Measurements from ENCODE around the gene XRRA1. TPM values are rescaled to one million over a fixed set of nuclear protein-coding genes. Genes with fewer than 3 reads are reported as not detected.
"Not testable (repeated sequence)": the region's sequence is repeated elsewhere in the genome, so short reads cannot be mapped to it uniquely, and the experiment has no call there.

Gene XRRA1, protein sequence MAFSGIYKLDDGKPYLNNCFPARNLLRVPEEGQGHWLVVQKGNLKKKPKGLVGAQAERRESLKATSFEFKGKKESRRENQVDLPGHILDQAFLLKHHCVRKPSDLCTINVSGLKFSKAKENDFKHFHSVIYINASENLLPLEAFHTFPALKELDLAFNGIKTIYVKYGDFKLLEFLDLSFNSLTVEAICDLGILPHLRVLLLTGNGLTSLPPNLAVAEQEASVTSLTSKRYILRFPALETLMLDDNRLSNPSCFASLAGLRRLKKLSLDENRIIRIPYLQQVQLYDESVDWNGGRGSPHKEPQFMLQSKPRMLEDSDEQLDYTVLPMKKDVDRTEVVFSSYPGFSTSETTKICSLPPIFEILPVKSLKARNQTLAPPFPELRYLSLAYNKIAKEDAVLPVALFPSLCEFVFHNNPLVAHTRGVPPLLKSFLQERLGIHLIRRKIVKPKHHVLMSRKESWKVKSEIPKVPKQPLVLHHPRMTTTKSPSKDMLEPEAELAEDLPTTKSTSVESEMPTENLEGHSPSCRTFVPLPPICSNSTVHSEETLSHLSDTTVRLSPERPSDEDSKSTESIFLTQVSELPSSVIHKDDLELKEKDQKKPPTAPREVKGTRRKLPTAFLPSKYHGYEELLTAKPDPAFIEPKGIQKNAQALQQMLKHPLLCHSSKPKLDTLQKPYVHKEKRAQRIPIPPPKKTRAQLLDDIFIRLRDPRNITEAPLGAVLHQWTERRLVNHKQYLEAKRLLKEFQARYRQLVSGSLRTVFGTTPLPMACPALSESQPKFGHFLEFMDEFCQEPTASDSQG
- total RNA-seq, result 12.1 and 16.1 TPM in 2 replicates
- long read RNA-seq, full-length matches to known transcripts, result 1 of 14 reads
- long read RNA-seq, partial matches to known transcripts, result 1 of 14 reads
- long read RNA-seq, other reads (novel, unspliced or antisense), result 12 of 14 reads

DNA sequence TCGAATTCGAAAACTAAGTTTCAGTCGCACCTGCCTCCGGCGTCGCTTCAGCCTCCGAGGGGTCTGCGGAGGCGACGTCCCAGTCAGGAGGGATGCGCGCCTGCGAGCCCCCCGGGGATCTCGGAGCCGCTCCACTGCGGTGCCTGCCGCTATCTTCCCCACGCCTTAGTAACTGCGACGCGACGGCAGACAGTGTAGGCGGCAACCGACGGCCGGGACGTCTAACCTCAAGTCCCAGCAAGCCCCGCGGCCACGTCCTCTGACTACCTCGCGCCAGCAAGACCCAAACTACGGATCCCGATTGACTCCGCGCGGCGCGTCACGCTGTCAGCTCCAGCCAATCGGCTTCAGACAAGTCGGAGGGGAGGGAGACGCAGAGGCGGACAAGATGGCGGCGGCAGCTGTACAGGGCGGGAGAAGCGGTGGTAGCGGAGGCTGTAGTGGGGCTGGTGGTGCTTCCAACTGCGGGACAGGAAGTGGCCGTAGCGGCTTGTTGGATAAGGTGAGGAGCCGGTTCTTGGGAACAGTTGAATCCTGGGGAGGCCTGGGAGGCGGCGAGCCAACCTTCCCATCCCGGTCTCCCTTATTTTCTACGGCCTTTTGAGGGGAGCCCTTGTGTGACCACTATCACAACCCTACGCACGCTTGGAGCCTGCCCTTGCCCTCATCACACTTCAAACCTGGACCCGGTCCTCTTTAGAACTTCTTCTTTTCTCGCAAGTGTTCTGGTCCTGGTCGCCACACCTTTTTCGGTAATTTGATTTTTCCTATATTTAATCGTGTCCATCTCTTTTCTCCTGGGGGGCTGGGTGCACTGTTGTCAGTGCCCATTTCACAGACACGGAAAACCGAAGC, at the start of gene XRRA1, which contains the start of gene SPCS2:
Gene XRRA1, minus strand, starts transcription at position 194 of the 855 bp plus-strand sequence. CDS start 8,213 bp downstream, outside the sequence.
Gene SPCS2, plus strand, starts transcription at position 369 of the 855 bp plus-strand sequence. Its CDS starts 20 bp downstream, at position 389.
- Mint-ChIP-seq H3K27me3 (ENCODE audit: unreplicated experiment) (no peaks in the 10 kb centered on the region), H3K9me3 (ENCODE audit: unreplicated experiment) (no peaks in the 10 kb centered on the region), H3K4me1 (ENCODE audit: unreplicated experiment) (peaks cover 27% of the 10 kb centered on the region), H3K36me3 (ENCODE audit: unreplicated experiment) (peaks cover 4% of the 10 kb centered on the region), H3K4me3 (ENCODE audit: unreplicated experiment) (peak within 1 kb of the TSS; percentile 97), H3K27ac (ENCODE audit: unreplicated experiment) (peak within 1 kb of the TSS; percentile 96)
- TF ChIP-seq, protein P1, sequence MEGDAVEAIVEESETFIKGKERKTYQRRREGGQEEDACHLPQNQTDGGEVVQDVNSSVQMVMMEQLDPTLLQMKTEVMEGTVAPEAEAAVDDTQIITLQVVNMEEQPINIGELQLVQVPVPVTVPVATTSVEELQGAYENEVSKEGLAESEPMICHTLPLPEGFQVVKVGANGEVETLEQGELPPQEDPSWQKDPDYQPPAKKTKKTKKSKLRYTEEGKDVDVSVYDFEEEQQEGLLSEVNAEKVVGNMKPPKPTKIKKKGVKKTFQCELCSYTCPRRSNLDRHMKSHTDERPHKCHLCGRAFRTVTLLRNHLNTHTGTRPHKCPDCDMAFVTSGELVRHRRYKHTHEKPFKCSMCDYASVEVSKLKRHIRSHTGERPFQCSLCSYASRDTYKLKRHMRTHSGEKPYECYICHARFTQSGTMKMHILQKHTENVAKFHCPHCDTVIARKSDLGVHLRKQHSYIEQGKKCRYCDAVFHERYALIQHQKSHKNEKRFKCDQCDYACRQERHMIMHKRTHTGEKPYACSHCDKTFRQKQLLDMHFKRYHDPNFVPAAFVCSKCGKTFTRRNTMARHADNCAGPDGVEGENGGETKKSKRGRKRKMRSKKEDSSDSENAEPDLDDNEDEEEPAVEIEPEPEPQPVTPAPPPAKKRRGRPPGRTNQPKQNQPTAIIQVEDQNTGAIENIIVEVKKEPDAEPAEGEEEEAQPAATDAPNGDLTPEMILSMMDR (IDR thresholded peaks at IDR 0.05), result no peak
- DNase-seq (ENCODE audit: extremely low spot score, unreplicated experiment), result peak; percentile 99

DNA sequence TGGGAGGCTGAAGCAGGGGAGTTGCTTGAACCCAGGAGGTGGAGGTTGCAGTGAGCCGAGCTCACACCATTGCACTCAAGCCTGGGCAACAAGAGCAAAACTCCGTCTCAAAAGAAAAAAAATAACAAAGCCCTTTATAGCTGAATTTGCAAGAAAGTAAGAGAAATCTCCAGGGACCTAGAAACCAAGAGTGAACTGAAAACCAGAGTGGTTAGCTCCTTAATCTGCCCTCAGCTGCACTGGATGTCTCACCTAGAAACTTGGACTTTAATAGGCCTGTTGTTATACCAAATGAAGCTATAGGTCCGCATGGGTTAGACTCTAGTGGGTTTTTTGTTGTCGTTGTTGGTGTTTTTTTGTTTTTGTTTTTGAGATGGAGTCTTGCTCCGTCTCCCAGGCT, 44.0 kb upstream of the XRRA1 start:
- DNase-seq (ENCODE audit: extremely low spot score, unreplicated experiment), result no peak
- TF ChIP-seq, protein P1 (IDR thresholded peaks at IDR 0.05), result no peak
- Mint-ChIP-seq H3K9me3 (ENCODE audit: unreplicated experiment) (no peaks in the 10 kb centered on the region), H3K27ac (ENCODE audit: unreplicated experiment) (no peak overlapping the region), H3K27me3 (ENCODE audit: unreplicated experiment) (no peaks in the 10 kb centered on the region), H3K36me3 (ENCODE audit: unreplicated experiment) (peaks cover 8% of the 10 kb centered on the region), H3K4me3 (ENCODE audit: unreplicated experiment) (no peak overlapping the region), H3K4me1 (ENCODE audit: unreplicated experiment) (peaks cover 12% of the 10 kb centered on the region)

DNA sequence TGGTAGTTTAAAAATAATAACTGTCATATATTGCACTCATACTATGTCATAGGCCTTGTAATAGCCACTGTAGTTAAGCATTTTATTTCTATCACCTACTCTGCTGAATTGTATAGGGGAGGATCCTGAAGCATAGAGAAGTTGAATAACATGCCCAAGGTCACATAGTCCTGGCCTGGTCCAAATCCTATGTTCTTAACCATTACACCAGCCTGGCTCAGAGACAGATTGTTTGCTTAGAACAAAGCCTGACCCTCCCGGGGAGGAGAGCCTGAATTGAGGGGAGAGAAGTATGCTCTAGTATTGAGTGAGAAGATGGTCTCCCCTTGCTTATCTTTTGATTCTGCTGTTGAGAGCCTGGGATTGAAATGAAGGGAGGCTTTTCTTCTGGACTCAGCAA, 42.0 kb upstream of the XRRA1 start:
- Mint-ChIP-seq H3K4me1 (ENCODE audit: unreplicated experiment) (peaks cover 12% of the 10 kb centered on the region), H3K36me3 (ENCODE audit: unreplicated experiment) (peaks cover 3% of the 10 kb centered on the region), H3K9me3 (ENCODE audit: unreplicated experiment) (no peaks in the 10 kb centered on the region), H3K27ac (ENCODE audit: unreplicated experiment) (no peak overlapping the region), H3K4me3 (ENCODE audit: unreplicated experiment) (no peak overlapping the region), H3K27me3 (ENCODE audit: unreplicated experiment) (no peaks in the 10 kb centered on the region)
- no peak for DNase-seq (ENCODE audit: extremely low spot score, unreplicated experiment)
- TF ChIP-seq, protein P1 (IDR thresholded peaks at IDR 0.05), result no peak

DNA sequence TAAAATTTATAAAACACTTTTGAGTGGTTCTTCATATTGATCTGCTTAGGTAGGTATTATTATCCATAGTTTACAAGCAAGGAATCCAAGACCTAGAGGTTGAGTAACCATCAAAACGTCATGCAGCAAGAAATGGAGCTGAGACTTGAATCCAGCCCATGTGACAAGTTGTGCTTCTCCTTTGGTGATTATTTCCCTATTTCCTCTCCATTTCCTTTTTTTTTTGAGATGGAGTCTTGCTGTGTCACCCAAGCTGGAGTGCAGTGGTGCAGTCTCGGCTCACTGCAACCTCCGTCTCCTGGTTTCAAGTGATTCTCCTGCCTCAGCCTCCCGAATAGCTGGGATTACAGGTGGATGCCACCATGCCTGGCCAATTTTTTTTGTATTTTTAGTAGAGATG, 41.3 kb upstream of the XRRA1 start:
- not testable (repeated sequence) for H3K27me3 Mint-ChIP-seq (ENCODE audit: unreplicated experiment); H3K4me3 Mint-ChIP-seq (ENCODE audit: unreplicated experiment); H3K36me3 Mint-ChIP-seq (ENCODE audit: unreplicated experiment)

DNA sequence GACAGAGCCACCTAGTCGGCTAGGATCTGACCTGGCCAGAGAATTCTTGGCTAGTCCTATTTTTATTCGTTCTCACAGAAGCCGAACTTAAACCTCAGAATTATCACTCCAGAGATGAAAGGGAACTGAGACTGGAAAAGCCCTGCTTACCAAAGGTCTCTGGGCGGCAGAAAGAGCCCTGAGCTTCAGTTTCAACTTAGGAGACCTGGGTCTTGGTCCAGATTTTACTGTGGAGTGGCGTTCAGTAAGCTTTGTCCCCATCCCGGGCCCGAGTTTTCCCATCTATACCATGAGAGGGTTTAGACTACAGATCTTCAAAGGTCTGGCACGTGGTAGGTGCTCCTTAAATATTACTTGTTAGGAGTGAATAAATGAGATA, 40.4 kb upstream of the XRRA1 start:
- H3K27ac Mint-ChIP-seq (ENCODE audit: unreplicated experiment), result peak overlapping the region; percentile 92

More for the DNA sequence above, 41.3 kb upstream of the XRRA1 start:
- peaks cover 12% of the 10 kb centered on the region for H3K4me1 Mint-ChIP-seq (ENCODE audit: unreplicated experiment)
- H3K27ac Mint-ChIP-seq (ENCODE audit: unreplicated experiment); DNase-seq (ENCODE audit: extremely low spot score, unreplicated experiment); H3K9me3 Mint-ChIP-seq (ENCODE audit: unreplicated experiment): not testable (repeated sequence)

More for the DNA sequence above, 40.4 kb upstream of the XRRA1 start:
- TF ChIP-seq, protein P1 (IDR thresholded peaks at IDR 0.05), result no peak
- DNase-seq (ENCODE audit: extremely low spot score, unreplicated experiment), result no peak
- Mint-ChIP-seq H3K9me3 (ENCODE audit: unreplicated experiment) (no peaks in the 10 kb centered on the region), H3K27me3 (ENCODE audit: unreplicated experiment) (no peaks in the 10 kb centered on the region), H3K4me1 (ENCODE audit: unreplicated experiment) (peaks cover 12% of the 10 kb centered on the region), H3K36me3 (ENCODE audit: unreplicated experiment) (no peaks in the 10 kb centered on the region), H3K4me3 (ENCODE audit: unreplicated experiment) (peak overlapping the region; percentile 95)
